ENCODE measurements around the gene LAMP1.

DNA sequence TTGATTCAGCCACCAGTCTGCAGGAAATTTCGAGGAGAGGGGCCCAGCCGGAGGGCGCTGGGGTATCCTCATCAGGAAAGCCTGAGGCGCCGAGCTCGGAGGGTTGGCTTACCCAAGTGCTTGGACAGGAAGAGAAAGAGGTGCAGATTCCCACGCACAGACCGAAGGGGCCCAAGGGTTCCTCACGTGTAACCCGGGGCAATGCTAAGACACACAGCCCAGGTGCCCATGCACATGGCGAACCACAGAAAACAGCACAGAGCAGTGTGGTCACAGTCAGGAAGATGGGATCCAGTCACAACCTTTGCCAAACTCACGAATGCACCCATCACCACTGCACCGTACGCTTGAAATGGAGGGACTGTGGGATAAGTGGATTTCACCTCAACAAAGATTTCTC lies 36.0 kb downstream of the LAMP1 start:
- no peak for TF ChIP-seq CTCF (IDR thresholded peaks at IDR 0.05)
- TF ChIP-seq POLR2A (IDR thresholded peaks at IDR 0.05) = no peak

Measured in Peyer's patch (tissue), 4 donors.